GM21786 (cell line): ENCODE measurements around the gene EYA3.
A peak's percentile ranks its signal among the peaks of the same experiment; 100 is the strongest.

Source experiments
- ATAC-seq: cut with Tn5 transposase; IDR thresholded peaks from one replicate; pipeline ENCODE4 v1.9.1; 2021; ENCODE audit not compliant: unreplicated experiment

EYA3 gene

GRCh38 chr1:27971674-27972073 lies 116.7 kb downstream of the EYA3 start:
- ATAC-seq: no peak

- ATAC-seq: no peak
These were observed 118.0 kb downstream of the EYA3 start for GRCh38 chr1:27970401-27970800.

- ATAC-seq: no peak
These were observed 119.7 kb downstream of the EYA3 start for GRCh38 chr1:27968692-27969091.

GRCh38 chr1:27967884-27968466 lies 120.4 kb downstream of the EYA3 start:
- no peak for ATAC-seq

GRCh38 chr1:27967106-27967883 lies 121.1 kb downstream of the EYA3 start:
- no peak for ATAC-seq

- no peak for ATAC-seq
These were observed 121.9 kb downstream of the EYA3 start for GRCh38 chr1:27966402-27967105.

- ATAC-seq: no peak
These were observed 125.0 kb downstream of the EYA3 start for GRCh38 chr1:27963393-27963792.

GRCh38 chr1:27961646-27962221 lies 126.7 kb downstream of the EYA3 start:
- no peak for ATAC-seq

- no peak for ATAC-seq
These were observed 127.4 kb downstream of the EYA3 start for GRCh38 chr1:27960762-27961645.

- peak; percentile 78 for ATAC-seq
These were observed 128.4 kb downstream of the EYA3 start, which contains the start of gene XKR8 for GRCh38 chr1:27959792-27960603. XKR8 (plus strand) TSS chr1:27959973; CDS start chr1:27960070, 97 bp downstream.

GRCh38 chr1:27958513-27958912 lies 129.9 kb downstream of the EYA3 start:
- no peak for ATAC-seq

- no peak for ATAC-seq
These were observed 130.8 kb downstream of the EYA3 start for GRCh38 chr1:27957655-27958054.

GRCh38 chr1:27956761-27957160 lies 131.6 kb downstream of the EYA3 start:
- no peak for ATAC-seq

- ATAC-seq: no peak
These were observed 133.3 kb downstream of the EYA3 start for GRCh38 chr1:27955076-27955475.

GRCh38 chr1:27954186-27954585 lies 134.2 kb downstream of the EYA3 start:
- no peak for ATAC-seq

GRCh38 chr1:27952147-27952546 lies 136.3 kb downstream of the EYA3 start:
- ATAC-seq: no peak

- no peak for ATAC-seq
These were observed 137.0 kb downstream of the EYA3 start for GRCh38 chr1:27951396-27951795.

- no peak for ATAC-seq
These were observed 139.4 kb downstream of the EYA3 start for GRCh38 chr1:27949027-27949426.

GRCh38 chr1:27945020-27945419 lies 143.4 kb downstream of the EYA3 start:
- no peak for ATAC-seq
